MM.1S (cell line): ENCODE measurements around the gene LEMD2.

Source experiments
- DNase-seq: peaks from one replicate; pipeline ENCODE4 v3.0.0-alpha.2; 2015
- H2AFZ ChIP-seq: fragments of 300-600 bp; sonication (generic); 2 replicates; pipeline ENCODE4 v1.6.0; 2016; ENCODE audit warnings: antibody characterized with exemption, low read length
- H3F3A ChIP-seq: fragments of 300-600 bp; sonication (generic); 2 replicates; pipeline ENCODE4 v1.6.1; 2016; ENCODE audit warnings: mild to moderate bottlenecking, antibody characterized with exemption, low read length, moderate library complexity, mixed read lengths; ENCODE audit not compliant: insufficient read depth
- H3K27ac ChIP-seq: fragments of 300-600 bp; sonication (generic); 2 replicates; pipeline ENCODE4 v1.5.1; 2016; ENCODE audit warnings: mild to moderate bottlenecking, low read length
- H3K27me3 ChIP-seq: fragments of 300-600 bp; sonication (generic); replicated peaks from 2 replicates; pipeline ENCODE4 v1.6.0; 2016; ENCODE audit warnings: low read length; ENCODE audit not compliant: insufficient read depth
- H3K36me3 ChIP-seq: fragments of 300-600 bp; sonication (generic); replicated peaks from 2 replicates; pipeline ENCODE4 v1.6.1; 2016; ENCODE audit warnings: mild to moderate bottlenecking, low read length, mixed read lengths; ENCODE audit not compliant: insufficient read depth
- H3K4me1 ChIP-seq: fragments of 300-600 bp; sonication (generic); 2 replicates; pipeline ENCODE4 v1.6.1; 2016; ENCODE audit warnings: low read length, mixed read lengths
- H3K4me2 ChIP-seq: fragments of 300-600 bp; sonication (generic); 2 replicates; pipeline ENCODE4 v1.6.0; 2016; ENCODE audit warnings: low read depth, low read length
- H3K4me3 ChIP-seq: fragments of 300-600 bp; sonication (generic); 2 replicates; pipeline ENCODE4 v1.5.1; 2016; ENCODE audit warnings: low read length, mixed read lengths
- H3K79me2 ChIP-seq: fragments of 300-600 bp; sonication (generic); 2 replicates; pipeline ENCODE4 v1.6.1; 2016; ENCODE audit warnings: mixed run types, low read length, mixed read lengths
- H3K9ac ChIP-seq: fragments of 300-600 bp; sonication (generic); 2 replicates; pipeline ENCODE4 v1.6.1; 2016; ENCODE audit warnings: low read length, mixed read lengths
- H3K9me2 ChIP-seq: fragments of 300-600 bp; sonication (generic); replicated peaks from 2 replicates; pipeline ENCODE4 v1.6.1; 2016; ENCODE audit warnings: mild to moderate bottlenecking, low read length, mixed read lengths; ENCODE audit not compliant: insufficient read depth
- H3K9me3 ChIP-seq: fragments of 300-600 bp; sonication (generic); replicated peaks from 2 replicates; pipeline ENCODE4 v1.6.1; 2016; ENCODE audit warnings: mild to moderate bottlenecking, low read length, mixed read lengths; ENCODE audit not compliant: insufficient read depth
- H4K20me1 ChIP-seq: fragments of 300-600 bp; sonication (generic); 2 replicates; pipeline ENCODE4 v1.6.1; 2016; ENCODE audit warnings: mild to moderate bottlenecking, low read length, moderate library complexity, mixed read lengths; ENCODE audit not compliant: insufficient read depth
- EZH2 ChIP-seq: fragments of 300-600 bp; sonication (generic); optimal IDR thresholded peaks from 2 replicates; pipeline ENCODE3; 2017; ENCODE audit warnings: low read depth, mild to moderate bottlenecking, antibody characterized with exemption, low read length, mixed read lengths
- EZH2phosphoT487 ChIP-seq: fragments of 300-600 bp; sonication (generic); IDR thresholded peaks from 2 replicates; pipeline ENCODE4 v1.6.1; 2018; ENCODE audit warnings: antibody characterized with exemption, low read length
- TF ChIP-seq, protein P1 (sequence below): fragments of 300-600 bp; sonication (generic); IDR thresholded peaks from 2 replicates; pipeline ENCODE4 v1.5.1; 2016; ENCODE audit warnings: antibody characterized with exemption, low read length, mixed read lengths

LEMD2 gene

DNA sequence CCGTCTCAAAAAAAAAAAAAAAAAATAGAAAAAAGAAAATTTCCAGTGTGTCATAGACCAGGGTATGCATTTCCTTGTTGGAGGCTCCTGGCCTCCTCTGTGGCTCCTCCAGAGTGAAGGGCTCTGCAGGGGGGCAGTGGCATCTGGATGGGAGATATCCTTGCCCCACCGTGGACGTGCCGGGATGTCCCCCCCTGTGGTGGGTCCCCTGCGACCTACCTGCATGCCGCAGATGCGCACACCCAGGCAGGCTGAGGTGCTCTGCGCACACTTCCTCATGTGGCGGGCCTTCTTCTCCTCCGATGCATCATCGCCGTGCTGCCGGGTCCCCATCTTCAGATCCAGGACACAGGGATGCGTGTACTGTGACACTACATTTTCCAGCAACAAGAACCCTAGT, 63.7 kb downstream of the LEMD2 start:
- Histone ChIP-seq H3K9me3 (no peaks in the 10 kb centered on the region), H3K4me2 (no peak overlapping the region), H3K9me2 (no peaks in the 10 kb centered on the region), H3F3A (no peaks in the 10 kb centered on the region), H3K27me3 (peaks cover 87% of the 10 kb centered on the region), H3K9ac (no peak overlapping the region), H4K20me1 (no peaks in the 10 kb centered on the region), H3K36me3 (no peaks in the 10 kb centered on the region), H2AFZ (no peak overlapping the region), H3K4me1 (no peaks in the 10 kb centered on the region), H3K27ac (no peak overlapping the region), H3K4me3 (no peak overlapping the region), H3K79me2 (no peaks in the 10 kb centered on the region)
- DNase-seq: no peak
- TF ChIP-seq, protein P1, sequence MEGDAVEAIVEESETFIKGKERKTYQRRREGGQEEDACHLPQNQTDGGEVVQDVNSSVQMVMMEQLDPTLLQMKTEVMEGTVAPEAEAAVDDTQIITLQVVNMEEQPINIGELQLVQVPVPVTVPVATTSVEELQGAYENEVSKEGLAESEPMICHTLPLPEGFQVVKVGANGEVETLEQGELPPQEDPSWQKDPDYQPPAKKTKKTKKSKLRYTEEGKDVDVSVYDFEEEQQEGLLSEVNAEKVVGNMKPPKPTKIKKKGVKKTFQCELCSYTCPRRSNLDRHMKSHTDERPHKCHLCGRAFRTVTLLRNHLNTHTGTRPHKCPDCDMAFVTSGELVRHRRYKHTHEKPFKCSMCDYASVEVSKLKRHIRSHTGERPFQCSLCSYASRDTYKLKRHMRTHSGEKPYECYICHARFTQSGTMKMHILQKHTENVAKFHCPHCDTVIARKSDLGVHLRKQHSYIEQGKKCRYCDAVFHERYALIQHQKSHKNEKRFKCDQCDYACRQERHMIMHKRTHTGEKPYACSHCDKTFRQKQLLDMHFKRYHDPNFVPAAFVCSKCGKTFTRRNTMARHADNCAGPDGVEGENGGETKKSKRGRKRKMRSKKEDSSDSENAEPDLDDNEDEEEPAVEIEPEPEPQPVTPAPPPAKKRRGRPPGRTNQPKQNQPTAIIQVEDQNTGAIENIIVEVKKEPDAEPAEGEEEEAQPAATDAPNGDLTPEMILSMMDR: no peak
- TF ChIP-seq EZH2phosphoT487 (no peak), EZH2 (no peak)

DNA sequence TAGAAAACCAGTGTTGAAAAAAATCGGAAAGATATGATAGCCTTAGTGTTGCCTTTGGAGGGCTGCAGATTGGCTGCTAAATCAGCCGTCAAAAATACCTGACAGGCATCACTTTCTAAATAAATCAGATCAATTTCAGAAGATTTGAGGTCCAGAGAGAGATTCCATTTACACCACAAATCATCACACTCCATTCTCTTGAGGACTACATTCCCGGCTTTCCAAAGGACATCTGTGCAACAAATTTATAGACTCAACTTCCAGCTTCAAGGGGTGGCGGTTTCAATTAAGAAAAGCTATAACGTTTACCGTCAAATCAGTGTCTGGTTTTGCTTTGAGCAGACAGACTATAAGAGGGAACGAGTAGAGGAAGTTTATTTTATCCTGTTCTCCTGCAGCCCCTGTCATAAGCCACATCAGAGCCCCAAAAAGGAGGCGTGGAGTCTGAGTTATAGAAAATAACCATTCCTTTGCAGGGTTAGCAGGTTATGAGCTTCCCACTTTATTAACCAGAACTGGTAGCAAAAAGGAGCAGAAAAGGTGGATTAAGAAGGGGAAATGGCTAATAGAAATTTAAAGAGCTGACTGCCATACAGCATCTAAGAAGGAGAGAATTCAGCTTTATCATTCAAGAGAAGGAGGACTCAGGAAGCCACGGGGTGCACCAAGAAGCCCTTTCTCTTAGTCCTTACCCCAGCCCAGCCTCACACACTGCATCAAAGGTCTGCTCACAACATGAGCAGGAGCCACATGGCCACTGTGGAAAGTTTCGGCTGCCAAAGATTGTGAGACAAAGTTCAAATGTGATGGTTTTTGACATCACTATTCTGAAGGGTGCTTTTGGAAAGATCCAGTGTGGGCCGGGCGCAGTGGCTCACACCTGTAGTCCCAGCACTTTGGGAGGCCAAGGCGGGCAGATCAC, 64.6 kb downstream of the LEMD2 start:
- no peak overlapping the region for H3K4me3 ChIP-seq
- H3F3A ChIP-seq: no peaks in the 10 kb centered on the region
- H2AFZ ChIP-seq: no peak overlapping the region
- no peak overlapping the region for H3K9ac ChIP-seq
- H3K36me3 ChIP-seq: no peaks in the 10 kb centered on the region
- H3K27me3 ChIP-seq: peaks cover 86% of the 10 kb centered on the region
- TF ChIP-seq, protein P1: no peak
- no peak overlapping the region for H3K27ac ChIP-seq
- no peaks in the 10 kb centered on the region for H3K4me1 ChIP-seq
- H3K9me3 ChIP-seq: no peaks in the 10 kb centered on the region
- H3K9me2 ChIP-seq: no peaks in the 10 kb centered on the region
- no peak for DNase-seq
- no peaks in the 10 kb centered on the region for H3K79me2 ChIP-seq
- H4K20me1 ChIP-seq: no peaks in the 10 kb centered on the region
- no peak overlapping the region for H3K4me2 ChIP-seq

DNA sequence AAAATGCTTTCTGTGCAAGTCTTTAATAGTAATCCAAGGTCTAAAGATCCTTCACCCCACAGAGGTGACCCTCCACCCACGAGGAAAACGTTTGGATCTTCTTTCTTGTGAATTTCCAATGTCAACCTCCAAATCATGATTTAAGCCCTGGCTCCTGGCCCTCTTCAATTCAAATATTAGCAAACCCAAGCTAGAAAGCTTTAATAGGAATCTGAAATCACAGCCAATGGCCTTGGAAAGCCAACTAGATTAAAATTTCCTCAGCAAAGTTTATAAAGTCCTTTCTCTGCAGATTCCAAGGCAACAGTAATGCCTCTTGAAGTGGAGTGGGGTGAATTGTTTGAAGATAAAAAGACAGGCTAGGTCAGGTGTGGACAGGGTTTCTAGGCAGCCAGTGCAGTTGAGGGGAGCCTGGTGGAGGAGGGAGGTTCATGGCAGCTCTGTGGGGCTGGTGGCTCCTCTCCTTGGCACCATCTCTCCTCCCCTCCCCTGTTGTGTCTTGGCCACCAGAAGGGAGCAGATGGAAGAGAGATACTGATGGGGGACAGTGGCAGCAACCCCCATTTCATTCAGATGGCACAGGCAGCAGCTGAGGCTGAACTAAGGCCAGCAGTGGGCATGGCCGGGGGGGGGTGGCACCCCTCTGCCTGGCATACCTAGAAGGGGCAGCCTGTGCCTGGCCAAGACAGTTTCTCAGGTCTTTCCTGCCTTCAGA, 65.4 kb downstream of the LEMD2 start:
- Histone ChIP-seq H3K4me3 (no peak overlapping the region), H3K27me3 (peaks cover 78% of the 10 kb centered on the region), H4K20me1 (no peaks in the 10 kb centered on the region), H3F3A (no peaks in the 10 kb centered on the region), H3K9me3 (no peaks in the 10 kb centered on the region), H3K9me2 (no peaks in the 10 kb centered on the region), H3K36me3 (no peaks in the 10 kb centered on the region), H3K9ac (no peak overlapping the region), H3K4me2 (no peak overlapping the region), H3K79me2 (no peaks in the 10 kb centered on the region), H3K27ac (no peak overlapping the region), H2AFZ (no peak overlapping the region), H3K4me1 (no peaks in the 10 kb centered on the region)
- TF ChIP-seq EZH2 (no peak), EZH2phosphoT487 (no peak)
- TF ChIP-seq, protein P1: no peak
- DNase-seq: no peak
